Sigmoid colon (tissue), 7 donors: ENCODE measurements around the gene COL23A1. TPM values are rescaled to one million over a fixed set of nuclear protein-coding genes. Genes with fewer than 3 reads are reported as not detected.
A peak's percentile ranks its signal among the peaks of the same experiment; 100 is the strongest.

Experiments
- DNase-seq: peaks from one replicate; pipeline ENCODE4 v3.0.0-alpha.2; 2019
- H3K27ac ChIP-seq, 4 donors: fragments of 200-600 bp; sonication (generic); one replicate each; pipeline ENCODE4 v1.5.1; 2016 to 2019; ENCODE audit warnings: mild to moderate bottlenecking in 1 of 4
- H3K27me3 ChIP-seq, 3 donors: fragments of 200-600 bp; sonication (generic); one replicate each; pipeline ENCODE4 v1.5.1; 2019; ENCODE audit warnings: mild to moderate bottlenecking in 1 of 3
- H3K36me3 ChIP-seq, 4 donors: fragments of 200-600 bp; sonication (generic); one replicate each; pipeline ENCODE4 v1.5.1; 2016 to 2019
- H3K4me1 ChIP-seq, 4 donors: fragments of 200-600 bp; sonication (generic); one replicate each; pipeline ENCODE4 v1.5.1; 2017 to 2019
- H3K4me3 ChIP-seq, 4 donors: fragments of 200-600 bp; sonication (generic); one replicate each; pipeline ENCODE4 v1.5.1; 2017 to 2019; ENCODE audit warnings: mild to moderate bottlenecking in 2 of 4, moderate library complexity in 1 of 4
- H3K9me3 ChIP-seq, 4 donors: fragments of 200-600 bp in 3 of 4; sonication (generic) in 3 of 4; one replicate each; pipeline versions ENCODE4 v1.5.1 to v1.6.1; 2013 to 2019
- CTCF ChIP-seq, 4 experiments: fragments of 450-650 bp in 3 of 4; fragments of 200-600 bp in 1 of 4; IDR thresholded peaks; one replicate each; pipeline ENCODE4 v1.5.1; 2016 to 2019; ENCODE audit warnings: antibody characterized with exemption in 4 of 4, mild to moderate bottlenecking in 3 of 4, moderate library complexity in 2 of 4
- EP300 ChIP-seq, 4 donors: sonication (generic); formaldehyde crosslinking; IDR thresholded peaks; one replicate each; pipeline ENCODE4 v1.6.1; 2017; ENCODE audit warnings: antibody characterized with exemption in 4 of 4
- POLR2A ChIP-seq, 2 donors: fragments of 450-650 bp; IDR thresholded peaks; one replicate each; pipeline ENCODE4 v1.6.1; 2016; ENCODE audit warnings: antibody characterized with exemption in 2 of 2, mild to moderate bottlenecking in 2 of 2, moderate library complexity in 2 of 2
- POLR2AphosphoS5 ChIP-seq, 4 donors: sonication (generic); formaldehyde crosslinking; IDR thresholded peaks; one replicate each; pipeline ENCODE4 v1.6.1; 2017; ENCODE audit warnings: antibody characterized with exemption in 4 of 4
- WGBS, 2 donors: extraction: QIAGEN DNeasy Blood & Tissue Kit; methylation state at CpG; one replicate each; pipeline ENCODE4 v1.1.7; 2013; 5-methylcytosine and 5-hydroxymethylcytosine counted together
- intact Hi-C: fragments of 100-400 bp; cut with DNase I; formaldehyde crosslinking; loops from one replicate; pipeline ENCODE4 v1.15.1; 2023
- polyA plus RNA-seq, 3 donors: library from polyadenylated mRNA; stranded (reverse); fragments of 200-250 nt; gene quantifications; one replicate each; pipeline ENCODE4 v1.2.3, GENCODE V29; 2013
- total RNA-seq, 4 donors: library from RNA; depleted of rRNA; stranded (reverse); fragments of >200 nt; gene quantifications; one replicate each; pipeline ENCODE4 v1.1.0, GENCODE V29; 2016
- donor health status: healthy with polysubstance abuse.
- donor health status: Bipolar disorder and iron deficiency.
- donor health status: healthy.

COL23A1 gene
- total and polyA plus RNA-seq, 7 donors = 0.28 to 1.2 (median 0.57) TPM; not detected in 1

DNA sequence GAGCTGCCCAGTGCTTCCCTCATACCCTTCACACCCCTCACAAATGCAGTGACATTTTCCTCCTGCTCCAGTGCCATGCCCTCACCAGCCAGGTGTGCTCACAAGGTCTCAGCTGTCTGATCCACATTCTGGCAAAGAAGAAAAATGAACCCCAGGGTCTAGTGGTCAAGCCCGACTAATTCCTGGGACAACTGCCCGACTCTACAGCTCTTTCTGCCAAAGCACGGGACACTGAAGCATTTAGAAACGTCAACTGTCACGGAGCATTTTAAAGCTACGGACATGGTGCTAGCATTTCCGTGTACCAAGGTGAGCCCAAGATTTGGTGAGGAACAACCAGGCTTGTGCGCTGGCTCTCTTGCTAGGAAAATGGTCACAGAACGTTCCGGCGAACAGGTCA lies 300.8 kb downstream of the COL23A1 start:
- intact Hi-C loops = loop anchor here (10.0 kb wide), 1 partner anchor 165 kb away; no protein-coding TSS in a partner anchor
- Histone ChIP-seq H3K27ac (no peak overlapping the region), H3K27me3 (peaks cover 0 to 12% (median 2%) of the 10 kb centered on the region in 3 donors), H3K4me3 (no peak overlapping the region), H3K9me3 (no peaks in the 10 kb centered on the region), H3K4me1 (no peaks in the 10 kb centered on the region), H3K36me3 (no peaks in the 10 kb centered on the region)
- 75 to 80% methylated on average over 11 of the region's 11 CpGs for WGBS, 2 donors
- peak; percentile 40 for DNase-seq
- no peak for TF ChIP-seq CTCF (IDR thresholded peaks at IDR 0.05)
- TF ChIP-seq EP300 (IDR thresholded peaks at IDR 0.05) = no peak
- TF ChIP-seq POLR2A (IDR thresholded peaks at IDR 0.05) = no peak
- no peak for TF ChIP-seq POLR2AphosphoS5 (IDR thresholded peaks at IDR 0.05)

GRCh38 chr5:178288401-178289368 lies 301.5 kb downstream of the COL23A1 start:
- H3K36me3 ChIP-seq = no peaks in the 10 kb centered on the region
- peaks cover 0 to 12% (median 2%) of the 10 kb centered on the region in 3 donors for H3K27me3 ChIP-seq
- intact Hi-C loops = loop anchor here (10.0 kb wide), 1 partner anchor 166 kb away; no protein-coding TSS in a partner anchor
- H3K4me3 ChIP-seq = no peak overlapping the region
- 42 to 61% methylated on average over 21 of the region's 21 CpGs for WGBS, 2 donors
- no peak overlapping the region for H3K27ac ChIP-seq
- TF ChIP-seq POLR2AphosphoS5 (IDR thresholded peaks at IDR 0.05) (no peak), CTCF (IDR thresholded peaks at IDR 0.05) (no peak), POLR2A (IDR thresholded peaks at IDR 0.05) (no peak), EP300 (IDR thresholded peaks at IDR 0.05) (no peak)
- H3K9me3 ChIP-seq = peaks cover 0 to 6% (median 2%) of the 10 kb centered on the region in 4 donors
- H3K4me1 ChIP-seq = no peaks in the 10 kb centered on the region
- DNase-seq = peak; percentile 55

DNA sequence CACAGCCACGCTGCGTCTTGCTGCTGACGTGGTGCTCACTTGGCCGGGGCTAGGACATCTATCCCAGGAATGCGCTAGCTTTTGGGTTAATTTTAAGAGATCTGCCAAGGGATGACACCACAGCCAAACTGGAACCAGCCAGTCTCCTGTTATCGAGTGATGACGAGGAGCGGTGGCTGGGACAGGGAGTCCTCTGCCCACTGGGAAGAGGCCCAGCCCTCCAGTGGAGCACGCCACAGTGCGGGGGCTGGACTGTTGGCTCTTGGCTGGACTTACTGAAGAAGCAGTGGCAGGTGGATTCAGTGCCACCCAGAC lies 302.4 kb downstream of the COL23A1 start:
- intact Hi-C loops = loop anchor here (10.0 kb wide), 1 partner anchor 167 kb away; no protein-coding TSS in a partner anchor
- Histone ChIP-seq H3K27ac (no peak overlapping the region), H3K27me3 (peaks cover 0 to 12% (median 2%) of the 10 kb centered on the region in 3 donors), H3K4me1 (no peaks in the 10 kb centered on the region), H3K4me3 (no peak overlapping the region), H3K9me3 (peaks cover 0 to 7% (median 2%) of the 10 kb centered on the region in 4 donors), H3K36me3 (no peaks in the 10 kb centered on the region)
- TF ChIP-seq POLR2A (IDR thresholded peaks at IDR 0.05) (no peak), CTCF (IDR thresholded peaks at IDR 0.05) (no peak), EP300 (IDR thresholded peaks at IDR 0.05) (no peak), POLR2AphosphoS5 (IDR thresholded peaks at IDR 0.05) (no peak)
- no peak for DNase-seq
- WGBS, 2 donors = 93 to 94% methylated on average over 10 of the region's 10 CpGs

DNA sequence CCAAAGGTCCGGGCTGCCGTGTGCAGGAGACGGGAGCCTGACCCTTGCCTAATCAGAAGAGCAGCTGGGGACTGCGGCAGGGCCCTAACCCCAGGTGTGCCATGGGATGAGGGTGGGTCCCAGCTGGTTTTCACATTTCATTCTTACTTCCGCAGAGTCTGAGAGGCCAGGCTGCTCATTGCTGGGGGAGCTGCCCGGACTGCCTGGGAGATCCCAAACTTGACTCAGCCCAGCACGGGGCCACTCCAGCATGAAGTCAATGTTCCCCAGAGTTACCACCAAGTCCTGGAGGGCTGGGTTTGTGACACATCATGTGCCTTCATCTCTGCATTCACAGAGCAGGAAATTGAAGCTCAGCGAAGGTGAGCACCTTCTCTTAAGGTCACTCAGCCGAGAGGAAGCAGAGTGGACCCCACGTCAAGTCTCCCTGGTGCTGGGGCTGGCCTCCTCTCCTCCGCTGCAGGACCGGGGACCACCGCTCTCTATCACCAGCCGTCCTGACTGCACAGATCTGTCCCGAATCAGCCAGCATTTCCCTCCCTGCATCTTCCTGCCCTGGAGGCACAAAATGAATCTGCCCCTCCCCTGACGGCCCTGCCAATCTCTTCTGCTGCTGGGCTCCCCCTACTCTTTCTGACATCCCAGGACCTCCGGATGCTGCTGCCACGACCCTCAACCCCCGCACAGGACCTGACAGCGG lies 303.0 kb downstream of the COL23A1 start:
- H3K27ac ChIP-seq = no peak overlapping the region
- 87 to 89% methylated on average over 20 of the region's 20 CpGs for WGBS, 2 donors
- H3K36me3 ChIP-seq = no peaks in the 10 kb centered on the region
- peaks cover 0 to 7% (median 2%) of the 10 kb centered on the region in 4 donors for H3K9me3 ChIP-seq
- no peak overlapping the region for H3K4me3 ChIP-seq
- H3K4me1 ChIP-seq = no peaks in the 10 kb centered on the region
- DNase-seq = peak; percentile 43
- TF ChIP-seq EP300 (IDR thresholded peaks at IDR 0.05) = no peak
- TF ChIP-seq POLR2A (IDR thresholded peaks at IDR 0.05) = no peak
- no peak for TF ChIP-seq POLR2AphosphoS5 (IDR thresholded peaks at IDR 0.05)
- no peak for TF ChIP-seq CTCF (IDR thresholded peaks at IDR 0.05)
- peaks cover 0 to 12% (median 2%) of the 10 kb centered on the region in 3 donors for H3K27me3 ChIP-seq
- intact Hi-C loops = loop anchor here (10.0 kb wide), 1 partner anchor 168 kb away; no protein-coding TSS in a partner anchor
